Thyroid gland (tissue), 4 donors: ENCODE data around the gene ANXA2R.

Experiments used
- POLR2A ChIP-seq, 2 donors: fragments of 450-650 bp; IDR thresholded peaks; one replicate each; pipeline ENCODE4 v1.6.1; 2017; ENCODE audit warnings: antibody characterized with exemption in 2 of 2, mild to moderate bottlenecking in 2 of 2, moderate library complexity in 1 of 2
- TF ChIP-seq, protein P1 (sequence below), 6 experiments: fragments of 200-600 bp in 3 of 6; fragments of 450-650 bp in 3 of 6; sonication (generic) in 3 of 6; IDR thresholded peaks; one replicate each; pipeline ENCODE4 v1.5.1; 2016 to 2019; ENCODE audit warnings: antibody characterized with exemption in 6 of 6, mild to moderate bottlenecking in 2 of 6, inconsistent platforms in 1 of 6, moderate library complexity in 1 of 6

- peak; percentile 40 to 83 for TF ChIP-seq POLR2A (IDR thresholded peaks at IDR 0.05)
- TF ChIP-seq, protein P1, sequence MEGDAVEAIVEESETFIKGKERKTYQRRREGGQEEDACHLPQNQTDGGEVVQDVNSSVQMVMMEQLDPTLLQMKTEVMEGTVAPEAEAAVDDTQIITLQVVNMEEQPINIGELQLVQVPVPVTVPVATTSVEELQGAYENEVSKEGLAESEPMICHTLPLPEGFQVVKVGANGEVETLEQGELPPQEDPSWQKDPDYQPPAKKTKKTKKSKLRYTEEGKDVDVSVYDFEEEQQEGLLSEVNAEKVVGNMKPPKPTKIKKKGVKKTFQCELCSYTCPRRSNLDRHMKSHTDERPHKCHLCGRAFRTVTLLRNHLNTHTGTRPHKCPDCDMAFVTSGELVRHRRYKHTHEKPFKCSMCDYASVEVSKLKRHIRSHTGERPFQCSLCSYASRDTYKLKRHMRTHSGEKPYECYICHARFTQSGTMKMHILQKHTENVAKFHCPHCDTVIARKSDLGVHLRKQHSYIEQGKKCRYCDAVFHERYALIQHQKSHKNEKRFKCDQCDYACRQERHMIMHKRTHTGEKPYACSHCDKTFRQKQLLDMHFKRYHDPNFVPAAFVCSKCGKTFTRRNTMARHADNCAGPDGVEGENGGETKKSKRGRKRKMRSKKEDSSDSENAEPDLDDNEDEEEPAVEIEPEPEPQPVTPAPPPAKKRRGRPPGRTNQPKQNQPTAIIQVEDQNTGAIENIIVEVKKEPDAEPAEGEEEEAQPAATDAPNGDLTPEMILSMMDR (IDR thresholded peaks at IDR 0.05), result no peak
Measured at GRCh38 chr5:43066799-43067741, 27.0 kb upstream of the ANXA2R start.
